Activated T-helper 1 cell treated with anti-CD3 and anti-CD28 coated beads, Interleukin-2, amount 50 U/mL, for 16 hours (primary cell): ENCODE measurements around the gene FKBP11.
"Not testable (repeated sequence)": the region's sequence is repeated elsewhere in the genome, so short reads cannot be mapped to it uniquely, and the experiment has no call there.

Source experiments
- DNase-seq, 2 donors: peaks; one replicate each; pipeline ENCODE4 v3.0.0-alpha.2; 2020; ENCODE audit warnings: low read depth in 1 of 2, low spot score in 1 of 2

The FKBP11 gene

GRCh38 chr12:48910196-48910595 is 15.1 kb downstream of the FKBP11 start:
- DNase-seq, result no peak

DNA sequence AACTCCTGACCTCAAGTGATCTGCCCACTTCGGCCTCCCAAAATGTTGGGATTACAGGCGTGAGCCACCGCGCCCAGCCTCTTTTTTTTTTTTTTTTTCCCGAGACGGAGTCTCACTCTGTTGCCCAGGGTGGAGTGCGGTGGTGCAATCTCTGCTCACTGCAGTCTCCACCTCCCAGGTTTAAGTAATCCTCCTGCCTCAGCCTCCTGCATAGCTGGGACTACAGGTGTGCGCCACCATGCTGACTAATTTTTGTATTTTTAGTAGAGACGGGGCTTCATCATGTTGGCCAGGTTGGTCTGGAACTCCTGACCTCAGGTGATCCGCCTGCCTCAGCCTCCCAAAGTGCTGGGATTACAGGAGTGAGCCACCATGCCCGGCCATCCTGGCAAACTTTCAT is 15.6 kb downstream of the FKBP11 start:
- DNase-seq, result not testable (repeated sequence)

DNA sequence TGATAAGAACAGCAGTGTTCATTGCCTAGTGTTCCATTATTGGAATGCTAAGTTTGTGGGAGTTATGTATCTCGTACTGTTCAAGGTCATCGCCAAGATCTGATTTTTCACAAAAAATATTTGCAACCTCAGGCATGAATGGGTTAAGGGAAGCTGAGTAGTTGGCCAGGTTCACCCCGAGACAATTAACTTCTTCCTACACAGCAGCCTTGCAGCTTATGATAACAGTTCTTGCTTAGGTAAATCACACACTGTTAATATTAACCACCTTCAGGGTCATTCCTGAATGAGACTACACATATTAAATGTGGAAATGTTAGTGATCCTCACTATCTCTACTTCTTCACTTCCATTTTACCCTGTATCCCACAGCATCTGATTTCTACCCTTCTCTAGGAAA is 18.0 kb downstream of the FKBP11 start:
- no peak for DNase-seq

GRCh38 chr12:48903982-48904411 is 21.3 kb downstream of the FKBP11 start:
- peak; percentile 69 for DNase-seq

DNA sequence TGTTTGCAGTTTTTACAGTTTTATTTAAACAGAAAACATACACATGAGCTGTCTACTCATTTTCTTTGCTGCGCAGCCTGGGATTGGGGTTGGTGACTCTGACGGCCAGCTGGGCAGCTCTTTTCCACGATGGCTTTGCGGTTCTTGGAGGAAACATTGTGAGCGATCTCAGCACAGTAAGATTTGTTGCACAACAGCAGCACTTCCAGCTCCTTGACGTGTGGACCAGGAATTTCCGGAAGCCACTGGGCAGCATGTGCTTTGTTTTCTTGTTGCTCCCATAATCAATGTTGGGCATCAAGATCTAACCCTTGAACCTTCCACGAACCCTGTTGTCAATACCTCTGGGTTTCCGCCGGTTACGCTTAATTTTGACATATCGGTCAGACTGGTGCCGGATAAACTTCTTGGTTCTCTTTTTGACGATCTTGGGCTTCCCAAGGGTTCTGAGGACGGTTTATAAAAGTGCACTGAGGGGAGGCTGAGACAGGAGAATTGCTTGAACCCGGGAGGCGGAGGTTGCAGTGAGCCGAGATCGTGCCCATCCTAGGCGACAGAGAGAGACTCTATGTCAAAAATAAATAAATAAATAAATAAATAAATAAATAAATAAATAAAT is 21.8 kb downstream of the FKBP11 start:
- DNase-seq, result no peak

- no peak for DNase-seq
These were observed 24.0 kb downstream of the FKBP11 start for GRCh38 chr12:48901278-48901677.

- no peak for DNase-seq
These were observed 25.6 kb downstream of the FKBP11 start for GRCh38 chr12:48899651-48900050.

GRCh38 chr12:48894271-48894670 is 31.0 kb downstream of the FKBP11 start:
- no peak for DNase-seq

DNA sequence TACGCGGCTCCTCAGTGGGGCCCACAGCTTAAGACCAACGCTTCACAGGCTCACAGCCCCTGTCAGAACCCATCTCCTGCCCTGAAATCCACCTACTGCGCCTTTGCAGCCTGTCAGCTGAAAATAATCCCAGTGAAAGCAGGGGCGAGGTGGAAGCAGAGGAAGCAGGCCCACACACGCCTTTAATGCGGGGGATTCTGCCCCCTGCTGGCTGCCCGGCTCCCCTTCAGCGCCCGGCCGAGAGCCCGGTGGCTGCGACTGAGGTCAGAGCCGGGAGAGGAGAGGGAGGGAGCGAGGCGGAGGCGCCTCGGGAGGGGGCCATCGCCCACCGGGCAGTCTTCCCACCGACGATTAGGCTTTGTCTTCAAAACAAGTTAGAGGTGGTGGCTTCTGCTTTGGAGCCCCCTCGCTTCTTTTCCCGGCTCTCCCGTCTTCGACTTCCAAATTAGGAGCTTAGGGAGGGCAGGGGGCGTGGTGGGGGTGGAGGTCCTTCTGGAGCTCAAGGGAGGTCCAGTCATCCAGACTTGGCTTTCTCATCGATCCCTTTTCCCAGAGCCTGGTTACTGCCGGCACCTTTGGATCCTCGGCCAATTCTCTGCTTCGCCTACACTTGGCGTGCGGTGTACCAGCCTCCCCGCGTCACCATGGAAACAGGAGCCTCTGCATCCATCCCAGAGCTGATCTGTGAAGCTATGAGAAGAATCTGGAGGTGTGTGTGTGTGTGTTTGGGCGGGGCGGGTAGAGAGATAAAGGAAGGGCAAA is 34.5 kb downstream of the FKBP11 start:
- DNase-seq, result peak; percentile 47 to 54

DNA sequence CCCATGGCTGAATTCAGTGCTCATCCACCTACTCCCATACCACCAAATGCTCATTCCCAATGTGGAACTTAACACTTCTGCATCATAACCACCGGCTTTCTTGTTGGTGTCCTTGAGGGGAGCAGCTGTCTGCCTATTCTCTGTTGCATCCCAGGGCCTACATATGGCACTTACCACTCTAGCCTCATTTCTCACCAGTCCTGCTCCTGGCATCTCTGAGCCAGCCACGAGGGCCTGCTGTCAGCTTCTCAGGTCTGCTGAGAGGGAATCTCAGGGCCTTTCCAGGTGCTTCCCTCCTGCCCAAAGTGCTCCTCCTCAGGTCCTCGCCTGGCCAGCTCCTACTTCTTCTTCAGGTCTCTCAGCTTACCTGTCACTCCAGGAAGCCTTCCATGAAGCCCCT is 35.6 kb downstream of the FKBP11 start:
- no peak for DNase-seq

- DNase-seq, result no peak
These were observed 41.8 kb downstream of the FKBP11 start for GRCh38 chr12:48883305-48884161.

GRCh38 chr12:48882972-48883304 is 42.4 kb downstream of the FKBP11 start:
- DNase-seq, result no peak

DNA sequence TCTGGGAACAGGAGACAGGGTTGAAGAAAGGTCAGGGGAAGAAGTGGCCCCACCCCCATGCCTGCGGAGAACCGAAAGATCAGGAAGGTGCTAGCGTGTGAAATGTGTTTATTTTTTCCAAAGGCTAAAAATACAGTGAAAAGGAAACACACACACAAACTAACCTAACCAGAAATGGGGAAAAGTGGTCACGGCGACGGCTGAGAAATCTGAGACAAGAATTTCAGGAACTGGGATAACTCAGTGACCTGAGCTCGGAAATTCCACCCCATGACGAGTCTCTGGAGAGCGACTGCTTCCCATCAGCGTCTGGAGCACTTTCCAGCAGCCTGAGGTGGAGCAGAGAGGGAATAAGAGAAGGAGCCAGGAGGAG is 43.0 kb downstream of the FKBP11 start:
- no peak for DNase-seq

DNA sequence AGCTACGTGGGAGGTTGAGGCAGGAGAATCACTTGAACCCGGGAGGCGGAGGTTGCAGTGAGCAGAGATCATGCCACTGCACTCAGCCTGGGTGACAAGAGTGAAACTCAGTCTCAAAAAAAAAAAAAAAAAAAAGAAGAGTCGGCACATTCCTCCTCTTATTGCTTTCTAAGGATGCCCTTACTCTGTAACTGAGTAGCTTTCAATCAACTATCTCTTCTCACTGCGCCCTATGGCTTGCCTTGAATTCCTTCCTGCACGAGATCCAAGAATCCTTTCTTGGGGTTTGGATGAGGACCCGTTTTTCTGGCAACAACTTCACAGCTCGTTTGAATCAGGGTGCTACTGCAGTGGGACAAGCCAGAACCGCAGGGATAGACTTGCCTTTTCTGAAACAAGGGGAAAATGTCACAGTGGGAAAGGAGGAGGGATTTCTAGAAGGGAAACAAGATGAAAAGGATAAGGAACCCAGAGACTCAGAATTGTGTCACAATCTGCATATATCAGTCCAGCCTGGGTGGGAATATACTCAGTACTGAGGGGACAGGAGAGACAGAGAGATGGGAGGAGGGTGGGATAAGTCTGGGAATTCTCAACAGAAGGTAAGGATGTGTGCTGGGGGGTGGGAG is 43.5 kb downstream of the FKBP11 start:
- no peak for DNase-seq

DNA sequence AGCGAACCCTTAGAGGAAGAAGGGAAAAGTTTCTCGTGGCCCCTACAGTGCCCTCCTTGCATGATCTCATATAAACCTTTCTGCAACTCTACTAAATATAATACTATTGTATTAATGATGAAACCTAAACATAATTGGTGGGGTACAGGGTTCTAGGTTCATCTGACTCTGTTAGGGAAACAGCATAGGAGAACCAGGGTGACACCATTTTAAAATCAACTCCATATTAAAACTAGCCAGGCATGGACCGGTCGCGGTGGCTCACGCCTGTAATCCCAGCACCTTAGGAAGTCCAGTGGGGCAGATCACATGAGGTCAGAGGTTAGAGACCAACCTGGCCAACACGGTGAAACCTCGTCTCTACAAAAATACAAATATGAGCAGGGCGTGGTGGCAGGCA is 44.6 kb downstream of the FKBP11 start:
- no peak for DNase-seq

- no peak for DNase-seq
These were observed 46.7 kb downstream of the FKBP11 start for GRCh38 chr12:48878548-48878947.

DNA sequence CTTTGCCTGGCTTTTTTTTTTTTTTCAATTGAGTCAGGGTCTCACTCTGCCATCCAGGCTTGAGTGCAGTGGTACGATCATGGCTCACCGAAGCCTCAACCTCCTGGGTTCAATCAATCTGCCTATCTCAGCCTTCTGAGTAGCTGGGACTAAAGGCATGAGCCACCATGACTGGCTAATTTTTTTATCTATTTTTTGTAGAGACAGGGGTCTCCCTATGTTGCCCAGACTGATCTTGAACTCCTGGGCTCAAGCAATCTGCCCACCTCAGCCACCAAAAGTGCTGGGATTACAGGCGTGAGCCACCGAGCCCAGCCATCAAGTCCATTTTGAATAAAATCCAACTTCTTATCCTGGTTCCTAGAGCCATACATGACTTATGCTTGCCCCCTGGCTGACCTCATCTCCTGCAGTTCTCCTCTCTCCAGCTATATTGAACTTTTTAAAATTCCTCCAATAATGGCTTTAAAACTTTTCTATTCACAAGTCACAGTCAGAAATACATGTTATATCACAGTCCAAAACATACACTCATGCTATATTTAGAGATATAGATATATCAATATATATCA is 49.3 kb downstream of the FKBP11 start:
- DNase-seq, result no peak

DNA sequence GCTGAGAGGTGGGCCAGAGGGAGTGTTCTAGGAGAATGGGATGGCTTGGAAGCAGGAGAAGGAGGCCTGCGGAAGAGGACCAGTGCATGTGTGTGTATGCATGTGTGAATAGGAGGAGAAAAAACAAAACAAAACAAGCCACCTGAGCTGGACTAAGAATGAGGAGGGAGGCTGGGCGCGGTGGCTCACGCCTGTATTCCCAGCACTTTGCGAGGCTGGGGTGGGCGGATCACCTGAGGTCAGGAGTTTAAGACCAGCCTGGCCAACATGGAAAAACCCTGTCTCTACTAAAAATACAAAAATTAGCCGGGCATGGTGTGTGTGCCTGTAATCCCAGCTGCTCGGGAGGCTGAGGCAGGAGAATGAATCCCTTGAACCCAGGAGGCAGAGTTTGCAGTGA is 51.8 kb downstream of the FKBP11 start:
- DNase-seq, result not testable (repeated sequence)

DNA sequence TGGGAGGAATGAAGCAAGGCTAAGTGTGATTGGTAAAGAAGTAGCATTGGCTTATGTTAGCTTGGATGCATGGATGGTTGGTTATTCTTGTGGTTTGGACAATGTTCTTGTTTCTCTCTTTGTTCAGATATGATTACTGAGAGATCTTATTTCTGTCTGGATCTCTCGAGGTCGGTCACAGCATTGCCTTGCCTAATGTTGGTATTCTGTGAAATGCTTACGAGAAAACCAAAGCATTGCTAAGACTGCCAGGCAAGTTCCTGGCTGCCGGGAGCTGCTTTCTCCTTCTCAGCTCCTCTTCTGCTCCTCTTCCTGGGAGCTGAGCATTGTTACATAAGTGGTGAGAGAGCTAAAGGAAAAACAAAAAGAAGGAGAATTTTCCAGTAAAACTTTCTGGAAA is 52.2 kb downstream of the FKBP11 start:
- DNase-seq, result no peak
